ENCODE measurements around the gene CSF3R.

Gene CSF3R

GRCh38 chr1:36517011-36517771, 34.5 kb upstream of the CSF3R start:
- Histone ChIP-seq H3K27me3 (ENCODE audit: insufficient read depth, poor library complexity, severe bottlenecking) (no peaks in the 10 kb centered on the region), H3K4me3 (ENCODE audit: severe bottlenecking) (no peak overlapping the region), H3K9me3 (ENCODE audit: severe bottlenecking) (no peaks in the 10 kb centered on the region), H3K27ac (ENCODE audit: poor library complexity, severe bottlenecking) (no peak overlapping the region), H3K36me3 (ENCODE audit: low read depth) (no peaks in the 10 kb centered on the region), H3K4me1 (ENCODE audit: insufficient read depth, poor library complexity, severe bottlenecking) (no peaks in the 10 kb centered on the region)
- no peak for DNase-seq (ENCODE audit: low spot score)
- TF ChIP-seq, protein P1, sequence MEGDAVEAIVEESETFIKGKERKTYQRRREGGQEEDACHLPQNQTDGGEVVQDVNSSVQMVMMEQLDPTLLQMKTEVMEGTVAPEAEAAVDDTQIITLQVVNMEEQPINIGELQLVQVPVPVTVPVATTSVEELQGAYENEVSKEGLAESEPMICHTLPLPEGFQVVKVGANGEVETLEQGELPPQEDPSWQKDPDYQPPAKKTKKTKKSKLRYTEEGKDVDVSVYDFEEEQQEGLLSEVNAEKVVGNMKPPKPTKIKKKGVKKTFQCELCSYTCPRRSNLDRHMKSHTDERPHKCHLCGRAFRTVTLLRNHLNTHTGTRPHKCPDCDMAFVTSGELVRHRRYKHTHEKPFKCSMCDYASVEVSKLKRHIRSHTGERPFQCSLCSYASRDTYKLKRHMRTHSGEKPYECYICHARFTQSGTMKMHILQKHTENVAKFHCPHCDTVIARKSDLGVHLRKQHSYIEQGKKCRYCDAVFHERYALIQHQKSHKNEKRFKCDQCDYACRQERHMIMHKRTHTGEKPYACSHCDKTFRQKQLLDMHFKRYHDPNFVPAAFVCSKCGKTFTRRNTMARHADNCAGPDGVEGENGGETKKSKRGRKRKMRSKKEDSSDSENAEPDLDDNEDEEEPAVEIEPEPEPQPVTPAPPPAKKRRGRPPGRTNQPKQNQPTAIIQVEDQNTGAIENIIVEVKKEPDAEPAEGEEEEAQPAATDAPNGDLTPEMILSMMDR (IDR thresholded peaks at IDR 0.05; ENCODE audit: poor library complexity, severe bottlenecking): no peak
- ATAC-seq (ENCODE audit: low read depth): no peak

DNA sequence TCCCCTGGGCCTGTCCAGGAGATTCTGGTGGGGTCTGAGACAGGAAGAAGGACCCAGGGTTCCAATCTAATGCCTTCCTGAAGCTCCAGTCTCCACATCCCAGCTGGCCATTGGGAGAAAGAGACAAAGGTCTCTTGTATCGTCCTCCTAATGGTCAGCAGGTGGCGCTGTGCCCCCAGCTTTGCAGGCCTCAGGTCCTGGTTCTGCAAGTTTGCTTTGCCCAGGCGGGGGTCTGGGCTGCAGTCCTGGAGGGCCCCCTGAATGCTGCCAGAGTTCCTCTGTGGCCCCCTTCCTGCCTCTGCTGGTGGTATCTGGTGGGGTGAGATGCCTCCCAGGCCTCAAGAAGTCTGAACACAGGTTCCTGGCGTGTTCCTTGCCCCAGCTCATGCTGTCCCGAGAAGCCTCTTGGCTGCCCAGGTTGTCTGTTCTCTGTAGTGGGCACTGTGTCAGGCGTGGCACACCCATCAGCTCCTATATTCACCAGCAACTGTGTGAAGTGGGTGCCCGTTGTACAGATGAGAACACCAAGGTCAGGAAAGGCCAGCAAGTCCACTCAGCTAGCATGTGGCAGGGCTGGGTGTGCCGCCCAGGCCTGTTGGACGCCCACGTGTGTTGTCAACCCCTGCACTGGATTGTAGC, 33.8 kb upstream of the CSF3R start:
- H3K27ac ChIP-seq (ENCODE audit: poor library complexity, severe bottlenecking): no peak overlapping the region
- H3K4me3 ChIP-seq (ENCODE audit: severe bottlenecking): no peak overlapping the region
- DNase-seq (ENCODE audit: low spot score) (no peak), ATAC-seq (ENCODE audit: low read depth) (peak; percentile 41; the same call in 2 of the 3 replicates)
- TF ChIP-seq, protein P1 (IDR thresholded peaks at IDR 0.05; ENCODE audit: poor library complexity, severe bottlenecking): peak; percentile 80
- no peaks in the 10 kb centered on the region for H3K27me3 ChIP-seq (ENCODE audit: insufficient read depth, poor library complexity, severe bottlenecking)
- no peaks in the 10 kb centered on the region for H3K9me3 ChIP-seq (ENCODE audit: severe bottlenecking)
- no peaks in the 10 kb centered on the region for H3K4me1 ChIP-seq (ENCODE audit: insufficient read depth, poor library complexity, severe bottlenecking)
- no peaks in the 10 kb centered on the region for H3K36me3 ChIP-seq (ENCODE audit: low read depth)

GRCh38 chr1:36515315-36516138, 32.8 kb upstream of the CSF3R start:
- H3K9me3 ChIP-seq (ENCODE audit: severe bottlenecking): no peaks in the 10 kb centered on the region
- no peaks in the 10 kb centered on the region for H3K36me3 ChIP-seq (ENCODE audit: low read depth)
- ATAC-seq (ENCODE audit: low read depth): no peak
- no peak overlapping the region for H3K4me3 ChIP-seq (ENCODE audit: severe bottlenecking)
- H3K27ac ChIP-seq (ENCODE audit: poor library complexity, severe bottlenecking): no peak overlapping the region
- TF ChIP-seq, protein P1 (IDR thresholded peaks at IDR 0.05; ENCODE audit: poor library complexity, severe bottlenecking): no peak
- DNase-seq (ENCODE audit: low spot score): no peak
- no peaks in the 10 kb centered on the region for H3K4me1 ChIP-seq (ENCODE audit: insufficient read depth, poor library complexity, severe bottlenecking)
- H3K27me3 ChIP-seq (ENCODE audit: insufficient read depth, poor library complexity, severe bottlenecking): no peaks in the 10 kb centered on the region

GRCh38 chr1:36514501-36514900, 31.8 kb upstream of the CSF3R start:
- DNase-seq (ENCODE audit: low spot score) (no peak), ATAC-seq (ENCODE audit: low read depth) (no peak)
- Histone ChIP-seq H3K4me1 (ENCODE audit: insufficient read depth, poor library complexity, severe bottlenecking) (no peaks in the 10 kb centered on the region), H3K9me3 (ENCODE audit: severe bottlenecking) (no peaks in the 10 kb centered on the region), H3K27ac (ENCODE audit: poor library complexity, severe bottlenecking) (no peak overlapping the region), H3K36me3 (ENCODE audit: low read depth) (no peaks in the 10 kb centered on the region), H3K27me3 (ENCODE audit: insufficient read depth, poor library complexity, severe bottlenecking) (no peaks in the 10 kb centered on the region), H3K4me3 (ENCODE audit: severe bottlenecking) (no peak overlapping the region)
- TF ChIP-seq, protein P1 (IDR thresholded peaks at IDR 0.05; ENCODE audit: poor library complexity, severe bottlenecking): no peak
